Lower lobe of right lung (tissue), 2 donors: ENCODE measurements around the gene CACNA1F. TPM values are rescaled to one million over a fixed set of nuclear protein-coding genes. Genes with fewer than 3 reads are reported as not detected.

ENCODE experiments used
- ATAC-seq, 2 donors: fragments of 200-7000 bp; cut with Tn5 transposase; one replicate each; pipeline ENCODE4 v1.9.1; 2020 to 2022; ENCODE audit warnings: mild to moderate bottlenecking in 2 of 2, moderate library complexity in 2 of 2
- DNase-seq: peaks from one replicate; pipeline ENCODE4 v3.0.0-alpha.2; 2020
- H3K27ac ChIP-seq: fragments of 200-600 bp; one replicate; pipeline ENCODE4 v1.8.0; 2022
- H3K27me3 ChIP-seq: fragments of 200-600 bp; one replicate; pipeline ENCODE4 v1.8.0; 2022; ENCODE audit warnings: low read depth
- H3K36me3 ChIP-seq: fragments of 200-600 bp; one replicate; pipeline ENCODE4 v1.8.0; 2022; ENCODE audit warnings: mild to moderate bottlenecking
- H3K4me1 ChIP-seq: fragments of 200-600 bp; one replicate; pipeline ENCODE4 v1.8.0; 2022
- H3K4me3 ChIP-seq: fragments of 200-600 bp; one replicate; pipeline ENCODE4 v1.8.0; 2022; ENCODE audit warnings: mild to moderate bottlenecking
- H3K9me3 ChIP-seq: fragments of 200-600 bp; one replicate; pipeline ENCODE4 v1.8.0; 2022
- CTCF ChIP-seq: fragments of 200-600 bp; IDR thresholded peaks from one replicate; pipeline ENCODE4 v1.8.0; 2022; ENCODE audit warnings: antibody characterized with exemption, mild to moderate bottlenecking
- intact Hi-C: fragments of 100-400 bp; cut with DNase I; formaldehyde crosslinking; loops from one replicate; pipeline ENCODE4 v1.11.0; 2022
- total RNA-seq: library from RNA; stranded (reverse); fragmentation: NEBNext Ultra II Directional; extraction: Animal tissue kit (Norgen Biotek cat#: 25700); gene quantifications from one replicate; pipeline ENCODE4 v1.2.1, GENCODE V29; 2021
- donor health status: DM: no; HTN: yes; CAD: no; lungs with severe emphysema.

CACNA1F gene
- total RNA-seq, 1 donor from 2014 or later: 1.4 TPM

DNA sequence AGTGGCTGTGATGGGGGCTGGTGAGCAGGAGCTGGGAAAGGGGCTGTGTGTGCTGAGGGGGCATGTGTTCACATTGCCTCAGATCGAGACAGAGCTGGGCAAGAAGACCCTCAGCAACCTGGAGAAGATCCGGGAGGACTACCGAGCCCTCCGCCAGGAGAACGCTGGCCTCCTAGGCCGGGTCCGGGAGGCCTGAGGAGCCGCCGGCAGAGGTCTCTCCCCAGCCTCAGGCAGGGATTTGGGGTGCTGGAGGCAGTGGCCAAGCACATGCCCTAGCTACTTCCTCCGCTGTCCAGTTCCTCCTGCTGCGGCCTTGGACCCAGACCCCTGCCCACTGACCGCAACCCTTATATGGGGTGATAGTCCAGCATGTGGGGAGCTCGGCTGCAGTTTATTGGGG, 16.9 kb upstream of the CACNA1F start:
- H3K4me3 ChIP-seq: no peak overlapping the region
- H3K27ac ChIP-seq: no peak overlapping the region
- ATAC-seq (no peak), DNase-seq (no peak)
- peaks cover 31% of the 10 kb centered on the region for H3K36me3 ChIP-seq
- no peaks in the 10 kb centered on the region for H3K27me3 ChIP-seq
- no peak for TF ChIP-seq CTCF
- no peaks in the 10 kb centered on the region for H3K9me3 ChIP-seq
- H3K4me1 ChIP-seq: no peaks in the 10 kb centered on the region
- intact Hi-C loops: no loop called here

- no peak for DNase-seq
- Histone ChIP-seq H3K4me1 (no peaks in the 10 kb centered on the region), H3K9me3 (no peaks in the 10 kb centered on the region), H3K36me3 (peaks cover 34% of the 10 kb centered on the region), H3K4me3 (no peak overlapping the region), H3K27me3 (no peaks in the 10 kb centered on the region), H3K27ac (no peak overlapping the region)
- TF ChIP-seq CTCF: no peak
- intact Hi-C loops: no loop called here
- no peak for ATAC-seq
Measured at GRCh38 chrX:49249616-49250015, 16.5 kb upstream of the CACNA1F start.

GRCh38 chrX:49249071-49249470, 15.9 kb upstream of the CACNA1F start:
- H3K4me1 ChIP-seq: no peaks in the 10 kb centered on the region
- no peaks in the 10 kb centered on the region for H3K9me3 ChIP-seq
- intact Hi-C loops: no loop called here
- H3K27ac ChIP-seq: no peak overlapping the region
- ATAC-seq: no peak
- no peaks in the 10 kb centered on the region for H3K27me3 ChIP-seq
- TF ChIP-seq CTCF: no peak
- no peak overlapping the region for H3K4me3 ChIP-seq
- no peak for DNase-seq
- peaks cover 36% of the 10 kb centered on the region for H3K36me3 ChIP-seq

DNA sequence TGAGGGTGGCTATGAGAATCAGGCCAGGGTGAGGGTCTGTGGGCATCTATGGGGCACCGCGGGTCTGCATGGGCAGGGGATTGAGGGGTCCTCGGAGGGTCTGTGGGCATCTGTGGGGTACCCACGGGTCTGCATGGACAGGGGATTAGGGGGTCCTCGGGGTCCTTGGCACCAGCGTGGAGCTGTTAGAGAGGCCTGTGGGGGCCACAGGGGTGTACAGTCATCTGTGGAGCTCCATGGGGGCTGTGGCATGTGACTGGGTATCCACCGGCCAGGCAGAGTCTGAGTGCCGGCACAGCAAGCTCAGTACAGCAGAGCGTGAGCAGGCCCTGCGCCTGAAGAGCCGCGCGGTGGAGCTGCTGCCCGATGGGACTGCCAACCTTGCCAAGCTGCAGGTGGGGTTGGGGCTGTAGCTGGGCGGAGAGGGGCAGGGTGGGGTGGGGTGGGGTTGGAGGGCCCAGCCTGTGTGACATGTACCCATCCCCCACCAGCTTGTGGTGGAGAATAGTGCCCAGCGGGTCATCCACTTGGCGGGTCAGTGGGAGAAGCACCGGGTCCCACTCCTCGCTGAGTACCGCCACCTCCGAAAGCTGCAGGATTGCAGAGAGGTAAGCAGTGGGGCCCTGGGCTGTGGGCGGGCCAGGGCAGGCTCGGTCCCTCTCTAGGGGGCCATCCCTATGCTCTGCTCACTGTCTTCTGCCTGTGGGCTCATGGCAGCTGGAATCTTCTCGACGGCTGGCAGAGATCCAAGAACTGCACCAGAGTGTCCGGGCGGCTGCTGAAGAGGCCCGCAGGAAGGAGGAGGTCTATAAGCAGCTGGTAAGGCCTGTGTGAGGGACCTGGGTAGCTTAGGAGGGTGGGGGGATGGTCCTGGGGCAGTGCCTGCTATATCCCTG, 15.0 kb upstream of the CACNA1F start:
- ATAC-seq: no peak
- intact Hi-C loops: no loop called here
- no peaks in the 10 kb centered on the region for H3K4me1 ChIP-seq
- no peaks in the 10 kb centered on the region for H3K9me3 ChIP-seq
- no peak for DNase-seq
- H3K27ac ChIP-seq: no peak overlapping the region
- peaks cover 43% of the 10 kb centered on the region for H3K36me3 ChIP-seq
- H3K27me3 ChIP-seq: no peaks in the 10 kb centered on the region
- TF ChIP-seq CTCF: no peak
- H3K4me3 ChIP-seq: no peak overlapping the region

DNA sequence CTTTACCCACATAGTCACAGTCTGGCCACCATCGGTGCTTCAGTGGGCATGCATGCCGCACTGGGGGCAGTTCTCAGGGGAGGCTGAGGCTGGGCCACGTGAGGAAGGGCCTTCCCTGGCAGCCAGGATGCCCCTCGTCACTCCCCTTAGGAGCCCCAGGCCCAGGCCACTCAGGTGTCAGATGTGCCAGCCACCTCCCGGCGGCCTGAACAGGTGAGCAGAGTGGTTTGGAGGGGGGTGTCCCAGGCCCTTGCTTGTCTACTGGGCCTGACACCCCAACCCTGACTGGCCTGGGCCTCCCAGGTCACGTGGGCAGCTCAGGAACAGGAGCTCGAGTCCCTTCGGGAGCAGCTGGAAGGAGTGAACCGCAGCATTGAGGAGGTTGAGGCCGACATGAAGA, 14.2 kb upstream of the CACNA1F start:
- no peaks in the 10 kb centered on the region for H3K9me3 ChIP-seq
- peaks cover 51% of the 10 kb centered on the region for H3K36me3 ChIP-seq
- intact Hi-C loops: no loop called here
- no peak overlapping the region for H3K27ac ChIP-seq
- no peak for ATAC-seq
- no peaks in the 10 kb centered on the region for H3K27me3 ChIP-seq
- TF ChIP-seq CTCF: no peak
- no peaks in the 10 kb centered on the region for H3K4me1 ChIP-seq
- no peak for DNase-seq
- H3K4me3 ChIP-seq: no peak overlapping the region
